HG03469 (cell line): ENCODE results near the gene NBPF8.
"Not testable (repeated sequence)": the region's sequence is repeated elsewhere in the genome, so short reads cannot be mapped to it uniquely, and the experiment has no call there.

Experiments used
- ATAC-seq: cut with Tn5 transposase; IDR thresholded peaks from one replicate; pipeline ENCODE4 v1.9.1; 2021; ENCODE audit warnings: mild to moderate bottlenecking, moderate library complexity, moderate number of reproducible peaks; ENCODE audit not compliant: unreplicated experiment

Gene NBPF8, protein sequence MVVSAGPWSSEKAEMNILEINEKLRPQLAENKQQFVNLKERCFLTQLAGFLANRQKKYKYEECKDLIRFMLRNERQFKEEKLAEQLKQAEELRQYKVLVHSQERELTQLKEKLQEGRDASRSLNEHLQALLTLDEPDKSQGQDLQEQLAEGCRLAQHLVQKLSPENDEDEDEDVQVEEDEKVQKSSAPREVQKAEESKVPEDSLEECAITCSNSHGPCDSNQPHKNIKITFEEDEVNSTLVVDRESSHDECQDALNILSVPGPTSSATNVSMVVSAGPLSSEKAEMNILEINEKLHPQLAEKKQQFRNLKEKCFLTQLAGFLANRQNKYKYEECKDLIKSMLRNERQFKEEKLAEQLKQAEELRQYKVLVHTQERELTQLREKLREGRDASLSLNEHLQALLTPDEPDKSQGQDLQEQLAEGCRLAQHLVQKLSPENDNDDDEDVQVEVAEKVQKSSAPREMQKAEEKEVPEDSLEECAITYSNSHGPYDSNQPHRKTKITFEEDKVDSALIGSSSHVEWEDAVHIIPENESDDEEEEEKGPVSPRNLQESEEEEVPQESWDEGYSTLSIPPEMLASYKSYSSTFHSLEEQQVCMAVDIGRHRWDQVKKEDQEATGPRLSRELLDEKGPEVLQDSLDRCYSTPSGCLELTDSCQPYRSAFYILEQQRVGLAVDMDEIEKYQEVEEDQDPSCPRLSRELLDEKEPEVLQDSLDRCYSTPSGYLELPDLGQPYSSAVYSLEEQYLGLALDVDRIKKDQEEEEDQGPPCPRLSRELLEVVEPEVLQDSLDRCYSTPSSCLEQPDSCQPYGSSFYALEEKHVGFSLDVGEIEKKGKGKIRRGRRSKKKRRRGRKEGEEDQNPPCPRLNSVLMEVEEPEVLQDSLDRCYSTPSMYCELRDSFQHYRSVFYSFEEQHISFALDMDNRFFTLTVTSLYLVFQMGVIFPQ

GRCh38 chr1:120414911-120415480 lies at the start of gene NBPF8:
Gene NBPF8 (plus strand): TSS chr1:120415035. CDS start chr1:120436523, 21,488 bp downstream.
- ATAC-seq: peak; percentile 92

DNA sequence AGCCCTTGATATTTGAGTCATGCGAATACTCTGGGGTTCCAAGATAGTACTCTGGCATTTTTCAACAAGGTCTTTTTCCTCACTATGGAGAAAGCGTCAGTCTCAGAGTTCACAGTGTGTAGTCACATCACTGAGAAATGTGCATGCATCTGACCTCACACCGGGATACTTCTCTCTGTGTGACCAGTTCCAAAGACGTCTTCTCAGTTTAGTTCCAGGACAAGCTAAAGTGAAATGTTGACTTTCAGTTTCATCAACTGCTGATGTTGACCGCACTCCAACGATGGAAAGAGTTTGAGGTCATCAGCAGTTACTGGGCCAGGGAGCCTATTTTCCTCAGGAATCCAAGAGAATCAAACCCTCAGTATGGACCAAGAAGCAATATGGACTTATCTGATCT lies 47.1 kb upstream of the NBPF8 start:
- ATAC-seq: not testable (repeated sequence)

- not testable (repeated sequence) for ATAC-seq
These were observed 28.2 kb upstream of the NBPF8 start for GRCh38 chr1:120386651-120387050.

DNA sequence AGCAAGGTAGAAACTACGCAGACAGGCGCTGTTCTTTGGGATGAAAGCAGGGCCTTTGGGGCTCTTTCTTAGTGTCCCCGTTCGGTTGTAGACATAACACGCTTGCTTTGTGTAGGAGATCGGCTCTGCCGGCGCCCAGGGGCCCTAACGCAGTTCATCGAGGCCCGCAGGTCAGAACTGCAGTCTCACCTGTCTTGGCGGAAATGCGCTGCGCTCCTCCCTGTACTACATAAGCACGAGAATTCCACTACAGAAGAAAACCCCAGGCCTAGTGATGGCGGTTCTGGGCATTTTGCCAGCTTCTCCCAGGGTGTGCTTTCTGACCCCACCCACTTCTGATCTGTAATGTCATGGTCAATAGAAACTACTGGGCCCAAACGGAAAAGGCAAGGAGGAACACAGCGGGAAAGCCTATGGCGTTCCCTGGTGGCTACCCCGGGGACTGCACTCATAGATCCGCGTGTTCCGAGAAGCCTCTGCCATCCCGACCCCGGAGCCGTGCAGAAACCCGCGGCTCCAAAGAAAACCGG lies 26.2 kb upstream of the NBPF8 start:
- ATAC-seq: not testable (repeated sequence)

GRCh38 chr1:120391365-120391764 lies 23.5 kb upstream of the NBPF8 start:
- ATAC-seq: not testable (repeated sequence)

- ATAC-seq: not testable (repeated sequence)
These were observed 21.3 kb upstream of the NBPF8 start for GRCh38 chr1:120393316-120394232.

GRCh38 chr1:120405348-120405747 lies 9.5 kb upstream of the NBPF8 start:
- not testable (repeated sequence) for ATAC-seq

DNA sequence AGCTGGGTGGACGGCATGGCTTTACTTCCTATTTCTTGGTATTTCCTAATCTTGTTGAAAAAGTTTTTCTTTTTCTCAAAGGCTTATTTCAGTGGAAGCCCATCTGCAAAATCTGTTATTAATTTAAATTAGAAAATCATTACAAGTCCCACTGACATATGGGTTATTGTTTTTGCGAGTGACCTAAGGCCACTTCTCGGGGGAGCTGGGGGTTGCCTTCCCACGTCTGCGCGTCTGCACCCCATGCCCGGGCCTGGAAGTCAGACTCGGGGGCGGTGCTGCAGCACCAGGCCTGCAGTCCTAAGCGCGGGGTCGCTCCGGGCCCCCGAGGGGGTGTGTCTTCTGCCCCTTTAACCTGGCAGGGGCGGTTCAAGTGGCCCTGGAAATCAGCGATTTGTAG lies 384 bp upstream of the NBPF8 start:
- ATAC-seq: peak; percentile 11

- ATAC-seq: not testable (repeated sequence)
These were observed 692 bp downstream of the NBPF8 start for GRCh38 chr1:120415492-120415961.

GRCh38 chr1:120425063-120425462 lies 10.2 kb downstream of the NBPF8 start:
- not testable (repeated sequence) for ATAC-seq

DNA sequence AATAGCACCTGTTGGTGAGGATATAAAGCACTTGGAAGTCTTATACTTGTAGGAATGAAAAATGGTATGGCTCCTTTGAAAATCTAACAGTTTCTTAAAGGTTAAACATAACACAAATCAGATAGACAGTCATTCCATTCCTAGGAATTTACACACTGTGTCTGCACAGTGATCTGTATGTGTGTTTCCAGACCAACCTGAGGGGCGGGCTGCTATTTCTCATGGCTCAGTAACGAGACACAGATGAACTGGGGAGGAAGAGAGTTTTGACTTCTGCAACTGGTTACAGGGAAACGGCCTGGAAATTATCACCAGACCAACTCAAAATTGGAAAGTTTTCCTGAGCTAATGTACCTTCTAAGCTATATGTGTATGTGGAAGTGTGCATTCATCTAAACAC lies 16.8 kb downstream of the NBPF8 start:
- ATAC-seq: not testable (repeated sequence)

DNA sequence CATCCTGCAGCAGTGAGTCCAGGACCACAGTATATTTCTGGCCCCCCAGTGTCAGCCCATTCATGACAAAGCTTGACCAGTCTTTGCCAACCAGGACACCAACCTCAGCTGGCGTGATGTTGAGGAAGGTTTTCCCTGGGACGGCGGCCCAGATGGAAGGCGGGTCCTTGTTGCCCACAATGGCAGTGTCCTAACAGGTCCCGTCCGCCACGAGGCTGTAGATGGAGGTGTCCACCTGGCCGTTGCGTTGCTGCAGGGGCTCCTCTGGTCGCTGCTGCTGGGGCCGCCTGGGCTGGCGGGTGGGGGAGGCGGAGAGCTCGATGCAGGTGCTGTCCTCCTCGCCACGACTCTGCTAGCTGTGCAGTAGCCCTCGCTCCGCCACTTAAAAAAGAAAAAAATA lies 19.0 kb downstream of the NBPF8 start:
- ATAC-seq: not testable (repeated sequence)

- ATAC-seq: not testable (repeated sequence)
These were observed 34.3 kb downstream of the NBPF8 start for GRCh38 chr1:120449124-120449523.
